NCI-H2107 treated with DMSO at 0.1 percent for 48 hours (cell line): Measurements from ENCODE around the gene CCDC6.
"Not testable (repeated sequence)": the region's sequence is repeated elsewhere in the genome, so short reads cannot be mapped to it uniquely, and the experiment has no call there.

Source experiments
- DNase-seq: peaks from one replicate; lab custom pipeline; 2025; ENCODE audit not compliant: unreplicated experiment; lab: John Stamatoyannopoulos, UW

The CCDC6 gene

DNA sequence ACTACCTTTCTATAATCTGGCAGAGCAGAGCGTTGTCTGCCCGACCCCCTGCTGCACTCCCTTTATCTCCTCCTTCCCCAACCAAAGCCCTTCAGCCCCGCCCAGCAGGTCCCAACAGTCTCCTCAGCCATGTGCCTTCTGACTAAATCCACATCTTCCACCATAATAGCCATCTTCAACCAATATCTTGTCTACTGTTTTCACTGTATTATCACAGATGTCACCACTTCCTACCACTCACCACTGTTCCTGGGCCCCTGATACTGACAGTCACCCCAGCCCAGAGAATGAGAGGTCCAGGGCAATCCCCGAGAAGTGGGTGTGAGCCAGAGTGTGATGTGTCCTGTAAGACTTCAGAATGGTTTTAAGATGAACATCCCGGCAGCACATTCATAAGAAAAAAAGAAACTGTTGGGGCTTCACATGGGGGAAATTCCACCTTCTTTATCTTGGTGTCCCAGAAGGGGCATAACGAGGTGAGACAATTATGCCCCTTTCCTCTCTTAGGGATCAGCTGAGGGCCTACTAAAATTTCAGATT is 25.3 kb downstream of the CCDC6 start:
- no peak for DNase-seq

DNA sequence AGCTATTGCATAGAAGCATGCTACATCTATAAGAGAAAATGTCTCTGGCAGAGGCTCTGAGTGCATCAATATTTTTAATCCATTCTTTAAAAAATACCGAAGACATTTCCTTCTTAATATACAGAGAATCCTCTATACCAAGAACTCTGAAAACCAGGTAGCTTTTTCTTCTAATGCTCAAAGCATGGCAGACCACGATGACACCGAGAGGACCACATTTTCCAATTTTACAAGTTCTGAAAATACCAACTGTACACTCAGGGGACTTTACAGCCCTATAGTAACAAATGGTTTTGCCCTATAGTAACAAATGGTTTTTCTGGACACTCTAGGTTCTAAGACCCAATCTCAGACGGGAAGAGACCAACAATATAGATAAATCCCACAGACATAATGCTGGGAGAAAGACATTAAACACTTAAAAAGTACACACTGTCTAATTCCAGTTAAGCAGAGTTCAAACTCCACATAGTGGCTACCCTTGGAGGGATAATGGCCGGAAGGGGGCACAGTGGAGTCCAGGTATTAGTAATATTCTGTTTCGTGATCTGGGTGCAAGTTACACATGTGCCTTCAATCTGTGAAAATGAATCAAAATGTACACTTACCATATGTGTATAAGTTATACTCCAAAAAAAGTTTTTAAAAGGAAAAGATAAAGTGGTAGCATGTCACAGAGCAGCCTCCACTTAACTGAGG is 26.2 kb downstream of the CCDC6 start:
- DNase-seq = no peak

DNA sequence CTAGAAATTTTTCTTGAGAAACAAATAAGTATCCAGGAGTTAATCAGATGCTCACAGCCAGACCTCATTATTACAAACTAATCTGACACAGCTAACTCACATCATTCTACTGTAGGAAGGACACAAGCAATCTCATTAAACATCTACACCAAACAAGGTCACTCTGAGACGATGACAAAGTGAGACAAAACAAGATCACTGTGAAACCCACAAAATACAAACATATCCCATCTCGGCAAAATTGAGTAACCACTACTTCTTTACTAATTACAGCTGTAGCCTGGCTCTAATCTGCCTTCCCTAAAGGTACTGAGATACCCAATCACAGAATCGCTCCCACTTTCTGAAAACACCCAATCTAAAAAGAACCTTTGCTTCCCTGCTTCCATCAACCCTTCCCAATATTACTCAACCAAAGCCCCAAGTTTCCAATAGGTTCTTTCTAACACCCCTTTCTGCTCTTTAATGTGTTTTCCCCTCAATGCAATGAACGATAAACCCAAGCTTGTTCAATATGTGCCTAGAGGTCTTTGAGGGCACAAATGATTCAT is 26.9 kb downstream of the CCDC6 start:
- no peak for DNase-seq

GRCh38 chr10:59878915-59879314 is 27.4 kb downstream of the CCDC6 start:
- no peak for DNase-seq

DNA sequence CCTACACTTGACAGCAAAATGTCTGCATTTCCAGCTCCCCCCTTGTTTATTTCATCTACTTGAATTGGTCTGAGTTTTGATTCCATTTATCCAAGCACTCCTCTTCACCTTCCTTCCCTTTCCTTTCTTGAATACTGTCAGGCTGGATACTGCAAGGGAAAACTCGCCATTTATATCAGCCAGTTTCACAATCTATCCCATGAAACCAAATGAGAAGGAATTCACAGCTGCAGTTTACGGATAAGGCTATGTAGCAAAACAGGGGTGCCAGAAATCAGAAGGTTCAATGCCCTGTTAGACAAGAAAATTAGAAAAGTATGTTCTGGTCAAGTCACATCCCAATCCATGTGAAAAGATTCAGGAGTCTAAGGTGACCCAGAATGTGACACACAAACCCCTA is 28.1 kb downstream of the CCDC6 start:
- DNase-seq = no peak

DNA sequence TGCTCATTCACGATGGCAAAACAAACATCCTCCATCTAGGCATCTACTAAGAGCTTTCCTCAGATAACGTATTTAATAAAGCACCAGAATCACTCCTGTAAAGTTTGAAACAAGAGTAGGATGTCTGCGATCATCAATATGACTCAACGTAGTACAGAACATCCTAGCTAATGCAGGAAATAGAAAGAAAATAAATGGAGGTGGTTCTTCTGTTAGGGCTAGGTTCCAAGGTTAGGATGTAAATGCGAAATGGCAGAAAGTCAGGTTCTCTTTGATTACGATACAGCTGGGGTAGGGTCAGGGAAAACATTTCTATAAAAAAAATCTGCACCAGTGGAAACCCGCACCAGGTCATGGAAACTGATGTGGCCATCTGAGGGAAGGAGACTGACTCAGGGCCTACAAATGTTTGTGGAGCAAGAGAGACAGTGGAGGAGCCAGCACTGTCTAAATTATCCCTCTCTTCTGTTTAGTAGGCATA is 29.1 kb downstream of the CCDC6 start:
- DNase-seq = no peak

DNA sequence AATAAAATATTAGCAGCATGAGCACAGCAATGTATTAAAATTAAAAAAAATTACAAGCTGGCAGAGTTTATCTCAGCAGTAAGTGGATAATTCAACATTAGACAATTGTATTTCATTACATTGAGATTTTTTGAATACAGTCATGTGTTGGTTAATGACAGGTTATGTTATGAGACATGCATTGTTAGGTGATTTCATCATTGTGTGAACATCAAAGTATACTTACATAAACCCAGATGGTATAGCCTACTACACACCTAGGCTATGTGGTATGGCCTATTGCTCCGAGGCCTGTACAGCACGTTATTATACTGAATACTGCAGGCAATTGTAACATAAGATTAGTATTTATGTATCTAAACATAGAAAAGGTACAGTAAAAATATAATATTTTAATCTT is 29.7 kb downstream of the CCDC6 start:
- DNase-seq = no peak

DNA sequence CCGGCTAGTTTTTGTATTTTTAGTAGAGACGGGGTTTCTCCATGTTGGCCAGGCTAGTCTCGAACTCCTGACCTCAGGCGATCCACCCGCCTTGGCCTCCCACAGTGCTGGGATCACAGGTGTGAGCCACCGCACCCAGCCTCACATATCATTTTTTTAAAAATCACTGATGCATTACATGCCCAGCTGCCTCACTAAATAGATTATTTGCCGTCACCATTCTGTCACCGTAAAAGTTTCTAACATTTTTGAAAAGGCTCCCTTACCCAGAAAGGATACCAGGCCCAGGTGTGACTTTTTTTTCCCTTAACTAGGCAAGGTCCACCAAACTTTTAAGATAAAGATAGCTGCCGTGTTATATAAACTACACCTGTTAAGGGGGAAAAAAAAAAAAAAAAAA is 30.1 kb downstream of the CCDC6 start:
- DNase-seq = not testable (repeated sequence)

- no peak for DNase-seq
These were observed 32.5 kb downstream of the CCDC6 start for GRCh38 chr10:59873896-59874295.

- no peak for DNase-seq
These were observed 33.4 kb downstream of the CCDC6 start for GRCh38 chr10:59872892-59873463.

DNA sequence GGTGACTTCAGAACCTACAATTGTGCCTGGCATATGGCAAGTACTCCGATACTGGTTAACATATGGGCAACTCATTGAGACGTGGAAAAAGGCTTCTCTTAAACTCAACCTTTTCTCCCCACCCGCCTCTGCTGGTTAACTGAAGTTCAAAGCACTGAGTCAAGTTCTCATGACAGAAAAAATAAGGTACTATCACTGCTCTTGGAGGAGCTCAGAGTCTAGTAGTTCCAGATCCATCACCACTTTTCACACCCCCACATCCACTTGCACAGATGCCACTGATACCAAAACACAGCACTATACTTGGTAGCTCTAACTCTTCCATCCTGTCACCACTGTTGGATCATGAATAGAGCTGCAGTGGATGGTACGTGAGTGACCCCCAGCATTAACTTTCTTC is 36.2 kb downstream of the CCDC6 start:
- DNase-seq = no peak

GRCh38 chr10:59869594-59869940 is 36.8 kb downstream of the CCDC6 start:
- DNase-seq = no peak

DNA sequence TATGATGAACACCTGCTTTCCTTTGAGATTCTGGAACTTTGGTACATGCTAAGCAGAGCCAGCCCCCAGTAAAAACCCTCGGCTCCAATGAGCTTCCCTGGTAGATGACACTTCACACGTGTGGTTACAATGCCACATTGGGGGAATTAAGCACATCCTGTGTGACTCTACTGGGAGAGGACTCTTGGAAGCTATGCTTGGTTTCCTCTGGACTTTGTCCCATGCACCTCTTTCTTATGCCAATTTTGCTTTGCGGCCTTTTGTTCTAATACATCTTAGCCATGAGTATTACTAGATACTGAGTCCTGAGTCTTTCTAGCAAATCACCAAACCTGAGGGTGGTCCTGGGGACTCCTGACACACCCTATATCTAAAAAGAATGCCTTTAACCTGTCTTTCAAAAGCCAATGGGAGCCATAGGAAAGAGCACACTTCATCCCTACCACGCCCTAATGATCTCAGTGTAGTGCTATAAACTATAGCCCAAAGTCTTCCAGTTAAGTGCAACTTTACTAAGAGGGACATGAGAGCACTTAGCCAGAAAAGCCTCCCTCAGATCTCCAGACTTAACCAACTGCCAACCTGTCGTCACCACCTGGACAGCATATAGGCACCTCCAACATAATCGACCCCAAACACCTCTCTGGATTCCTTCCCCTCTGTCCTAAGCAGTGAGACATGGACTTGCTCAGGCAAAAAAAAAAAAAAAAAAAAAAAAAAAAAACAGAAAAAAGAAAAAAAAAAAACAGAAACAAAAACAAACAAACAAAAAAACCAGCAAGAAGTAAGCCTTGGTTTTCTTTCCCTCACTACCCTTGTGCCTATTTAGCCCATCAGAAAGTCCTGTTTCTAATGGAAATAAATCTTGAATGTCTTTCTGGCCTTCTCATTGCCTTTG is 37.4 kb downstream of the CCDC6 start:
- no peak for DNase-seq

DNA sequence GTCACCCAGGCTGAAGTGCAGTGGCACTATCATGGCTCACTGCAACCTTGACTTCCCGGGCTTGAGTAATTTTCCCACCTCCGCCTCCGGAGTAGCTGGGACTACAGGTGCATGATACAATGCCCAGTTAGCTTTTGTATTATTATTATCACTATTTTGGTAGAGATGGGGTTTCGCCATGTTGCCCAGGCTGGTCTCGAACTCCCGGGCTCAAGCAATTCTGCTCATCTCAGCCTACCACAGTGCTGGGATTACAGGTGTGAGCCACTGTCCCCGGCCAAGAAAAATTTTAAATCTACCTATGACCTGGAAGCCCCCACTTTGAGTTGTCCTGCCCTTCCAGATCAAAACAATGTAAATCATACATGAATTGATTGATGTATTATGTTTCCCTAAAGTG is 38.8 kb downstream of the CCDC6 start:
- no peak for DNase-seq

GRCh38 chr10:59865101-59865500 is 41.3 kb downstream of the CCDC6 start:
- no peak for DNase-seq

- DNase-seq = no peak
These were observed 42.0 kb downstream of the CCDC6 start for GRCh38 chr10:59864141-59864962.

GRCh38 chr10:59859570-59859969 is 46.8 kb downstream of the CCDC6 start:
- no peak for DNase-seq

GRCh38 chr10:59857921-59858320 is 48.4 kb downstream of the CCDC6 start:
- no peak for DNase-seq

- DNase-seq = no peak
These were observed 49.3 kb downstream of the CCDC6 start for GRCh38 chr10:59857049-59857448.

DNA sequence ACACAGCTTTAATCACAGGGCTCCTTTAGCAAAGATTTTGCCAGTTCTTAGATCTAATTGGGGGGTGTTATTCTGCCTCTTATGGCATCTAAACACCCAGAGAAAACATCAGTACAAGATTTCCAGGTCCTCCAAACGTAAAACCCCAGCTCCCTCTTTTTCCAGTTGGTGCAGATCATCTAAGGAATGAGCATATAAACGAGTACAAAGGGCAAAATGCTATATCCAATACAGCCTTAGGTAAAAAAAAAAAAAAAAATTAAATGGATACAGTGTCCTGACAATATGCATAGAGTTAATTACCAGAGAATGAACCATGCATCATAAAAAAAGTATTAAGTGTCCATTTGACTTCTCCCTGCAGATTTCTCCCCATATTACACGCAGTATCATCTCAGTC is 50.3 kb downstream of the CCDC6 start:
- no peak for DNase-seq

- DNase-seq = no peak
These were observed 51.8 kb downstream of the CCDC6 start for GRCh38 chr10:59854571-59854970.
